ENCODE data around the gene TRPM3.

Gene TRPM3

DNA sequence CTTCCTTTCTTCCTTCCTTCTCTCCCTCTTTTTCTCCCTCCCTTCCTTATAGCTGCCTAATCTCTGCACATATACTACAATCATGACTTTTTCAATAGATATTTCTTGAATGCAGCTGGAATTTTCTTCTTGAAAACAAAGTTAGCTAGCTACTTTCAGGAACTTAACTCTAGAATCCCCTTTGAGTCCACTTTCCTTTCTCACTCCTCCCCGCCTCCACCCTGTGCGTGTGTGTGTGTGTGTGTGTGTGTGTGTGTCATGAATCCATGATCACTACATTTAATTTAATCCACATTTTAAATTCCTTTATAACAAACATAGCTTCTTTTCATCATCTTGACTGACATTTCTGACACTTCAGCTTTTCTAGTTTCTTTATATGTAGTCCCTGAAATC is 539.5 kb downstream of the TRPM3 start:
- no peak overlapping the region for H3K27ac ChIP-seq (ENCODE audit: low read length)
- H4K20me1 ChIP-seq (ENCODE audit: insufficient read depth, low read length) = no peaks in the 10 kb centered on the region
- peaks cover 18% of the 10 kb centered on the region for H3K27me3 ChIP-seq (ENCODE audit: low read depth, low read length)
- H3K79me2 ChIP-seq (ENCODE audit: low read length) = no peaks in the 10 kb centered on the region
- no peak overlapping the region for H3K9ac ChIP-seq (ENCODE audit: low read length)
- TF ChIP-seq EZH2phosphoT487 (IDR thresholded peaks at IDR 0.05; ENCODE audit: low read depth) = no peak
- TF ChIP-seq CTCF (IDR thresholded peaks at IDR 0.05; ENCODE audit: low read depth, low read length) = no peak
- 0 out of 2 replicates have a peak, but pooled peaks cover 2% of the 10 kb centered on the region for H3K4me1 ChIP-seq (ENCODE audit: low read length)
- H3K36me3 ChIP-seq (replicated peaks; ENCODE audit: low read depth, low read length) = no peaks in the 10 kb centered on the region
- no peak overlapping the region for H3K4me3 ChIP-seq (ENCODE audit: low read length)
- H2AFZ ChIP-seq (ENCODE audit: low read depth, low read length) = no peak overlapping the region
- no peaks in the 10 kb centered on the region for H3K9me3 ChIP-seq (ENCODE audit: insufficient read depth, low read length)
- no peak overlapping the region for H3K4me2 ChIP-seq (ENCODE audit: low read length)

DNA sequence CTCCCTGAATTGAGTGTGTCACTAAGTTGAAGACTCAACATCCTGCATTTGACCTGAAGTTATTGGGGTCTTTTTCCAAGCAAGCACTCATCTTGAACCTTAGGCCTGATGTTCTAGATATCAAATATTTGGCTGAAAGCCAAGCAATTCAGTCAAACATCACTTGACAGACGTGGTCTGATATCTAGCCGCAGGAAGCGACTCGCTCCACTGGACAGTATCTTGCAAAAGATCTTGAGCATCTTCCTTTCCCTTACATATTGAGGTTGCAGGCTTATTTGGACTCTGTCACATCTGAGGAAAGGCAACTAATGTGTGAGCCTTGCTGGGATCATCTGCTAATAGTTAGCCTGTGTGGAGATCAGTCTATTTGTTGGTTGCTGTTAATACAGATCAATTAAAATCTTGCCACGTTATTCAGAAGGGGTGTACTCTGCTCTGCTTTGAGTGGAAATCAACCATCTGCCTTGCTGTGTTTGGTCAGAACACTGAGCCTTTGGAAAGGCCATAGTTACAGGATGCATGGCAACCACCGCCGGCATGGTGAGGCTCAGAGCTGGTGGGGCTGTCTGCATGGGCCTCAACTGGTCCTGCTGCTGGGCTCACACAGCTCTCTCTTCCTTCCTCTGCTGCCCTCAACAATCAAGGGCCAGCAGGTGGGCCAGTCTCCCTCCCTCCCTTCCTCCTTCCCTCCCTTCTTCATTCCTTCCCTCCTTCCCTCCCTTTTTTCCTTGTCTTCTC is 540.0 kb downstream of the TRPM3 start:
- no peak for TF ChIP-seq EZH2phosphoT487 (IDR thresholded peaks at IDR 0.05; ENCODE audit: low read depth)
- no peak for TF ChIP-seq CTCF (IDR thresholded peaks at IDR 0.05; ENCODE audit: low read depth, low read length)
- Histone ChIP-seq H3K4me3 (ENCODE audit: low read length) (no peak overlapping the region), H3K27ac (ENCODE audit: low read length) (no peak overlapping the region), H3K4me1 (ENCODE audit: low read length) (0 out of 2 replicates have a peak, but pooled peaks cover 2% of the 10 kb centered on the region), H3K27me3 (ENCODE audit: low read depth, low read length) (peaks cover 18% of the 10 kb centered on the region), H4K20me1 (ENCODE audit: insufficient read depth, low read length) (no peaks in the 10 kb centered on the region), H2AFZ (ENCODE audit: low read depth, low read length) (no peak overlapping the region), H3K9me3 (ENCODE audit: insufficient read depth, low read length) (no peaks in the 10 kb centered on the region), H3K36me3 (replicated peaks; ENCODE audit: low read depth, low read length) (no peaks in the 10 kb centered on the region), H3K4me2 (ENCODE audit: low read length) (no peak overlapping the region), H3K9ac (ENCODE audit: low read length) (no peak overlapping the region), H3K79me2 (ENCODE audit: low read length) (no peaks in the 10 kb centered on the region)

GRCh38 chr9:70580606-70581195 is 540.7 kb downstream of the TRPM3 start:
- Histone ChIP-seq H3K27ac (ENCODE audit: low read length) (no peak overlapping the region), H3K27me3 (ENCODE audit: low read depth, low read length) (peaks cover 17% of the 10 kb centered on the region), H3K9me3 (ENCODE audit: insufficient read depth, low read length) (no peaks in the 10 kb centered on the region), H4K20me1 (ENCODE audit: insufficient read depth, low read length) (no peaks in the 10 kb centered on the region), H3K79me2 (ENCODE audit: low read length) (no peaks in the 10 kb centered on the region), H3K4me1 (ENCODE audit: low read length) (0 out of 2 replicates have a peak, but pooled peaks cover 2% of the 10 kb centered on the region), H3K4me3 (ENCODE audit: low read length) (no peak overlapping the region), H3K9ac (ENCODE audit: low read length) (no peak overlapping the region), H3K36me3 (replicated peaks; ENCODE audit: low read depth, low read length) (no peaks in the 10 kb centered on the region), H2AFZ (ENCODE audit: low read depth, low read length) (no peak overlapping the region), H3K4me2 (ENCODE audit: low read length) (no peak overlapping the region)
- TF ChIP-seq EZH2phosphoT487 (IDR thresholded peaks at IDR 0.05; ENCODE audit: low read depth) (no peak), CTCF (IDR thresholded peaks at IDR 0.05; ENCODE audit: low read depth, low read length) (no peak)

- H3K36me3 ChIP-seq (replicated peaks; ENCODE audit: low read depth, low read length) = no peaks in the 10 kb centered on the region
- no peaks in the 10 kb centered on the region for H4K20me1 ChIP-seq (ENCODE audit: insufficient read depth, low read length)
- TF ChIP-seq EZH2phosphoT487 (IDR thresholded peaks at IDR 0.05; ENCODE audit: low read depth) (no peak), CTCF (IDR thresholded peaks at IDR 0.05; ENCODE audit: low read depth, low read length) (no peak)
- no peak overlapping the region for H2AFZ ChIP-seq (ENCODE audit: low read depth, low read length)
- H3K27ac ChIP-seq (ENCODE audit: low read length) = no peak overlapping the region
- no peak overlapping the region for H3K9ac ChIP-seq (ENCODE audit: low read length)
- no peak overlapping the region for H3K4me3 ChIP-seq (ENCODE audit: low read length)
- no peak overlapping the region for H3K4me2 ChIP-seq (ENCODE audit: low read length)
- no peaks in the 10 kb centered on the region for H3K4me1 ChIP-seq (ENCODE audit: low read length)
- H3K27me3 ChIP-seq (ENCODE audit: low read depth, low read length) = peaks cover 18% of the 10 kb centered on the region
- no peaks in the 10 kb centered on the region for H3K9me3 ChIP-seq (ENCODE audit: insufficient read depth, low read length)
- no peaks in the 10 kb centered on the region for H3K79me2 ChIP-seq (ENCODE audit: low read length)
These were observed 541.7 kb downstream of the TRPM3 start for GRCh38 chr9:70579686-70580085.

All from OCI-LY3 (cell line).